Thoracic aorta (tissue), 2 donors: ENCODE results near the gene SLC20A1. TPM values are rescaled to one million over a fixed set of nuclear protein-coding genes. Genes with fewer than 3 reads are reported as not detected.
"Not testable (repeated sequence)": the region's sequence is repeated elsewhere in the genome, so short reads cannot be mapped to it uniquely, and the experiment has no call there.

Experiments
- ATAC-seq: fragments of 150-250 bp; one replicate; pipeline ENCODE4 v1.8.0; 2017; ENCODE audit warnings: low read depth; ENCODE audit not compliant: insufficient number of reproducible peaks, low FRiP score
- DNase-seq: peaks from one replicate; pipeline ENCODE4 v3.0.0-alpha.2; 2020; ENCODE audit warnings: low spot score
- H3K27ac ChIP-seq, 2 donors: fragments of 200-600 bp; sonication (generic); 1 replicate in 1 of 2; 2 replicates in 1 of 2; pipeline ENCODE4 v1.5.1; 2016; ENCODE audit warnings: mild to moderate bottlenecking in 2 of 2, moderate library complexity in 2 of 2
- H3K27me3 ChIP-seq: fragments of 200-600 bp; sonication (generic); replicated peaks from 2 replicates; pipeline ENCODE4 v1.6.0; 2016; ENCODE audit warnings: mild to moderate bottlenecking; ENCODE audit not compliant: insufficient read depth
- H3K36me3 ChIP-seq: fragments of 200-600 bp; sonication (generic); one replicate; pipeline ENCODE4 v1.5.1; 2016
- H3K4me1 ChIP-seq, 2 donors: fragments of 200-600 bp; sonication (generic); 1 replicate in 1 of 2; 2 replicates in 1 of 2; pipeline versions ENCODE4 v1.5.1 to v1.6.0; 2016; ENCODE audit warnings: low read depth in 2 of 2, mild to moderate bottlenecking in 1 of 2; ENCODE audit not compliant: control insufficient read depth in 1 of 2
- H3K4me3 ChIP-seq: fragments of 200-600 bp; sonication (generic); 2 replicates; pipeline ENCODE4 v1.5.1; 2016; ENCODE audit warnings: mild to moderate bottlenecking
- H3K9me3 ChIP-seq: fragments of 200-600 bp; sonication (generic); 2 replicates; pipeline ENCODE4 v1.5.1; 2016
- total RNA-seq, 2 donors: library from RNA; depleted of rRNA; stranded (reverse); fragments of >200 nt; gene quantifications; one replicate each; pipeline versions ENCODE4 v1.1.0 to v1.2.3, GENCODE V29; 2016
- TF ChIP-seq, protein P1 (sequence below): fragments of 200-600 bp; sonication (generic); IDR thresholded peaks from one replicate; pipeline ENCODE4 v1.5.1; 2019; ENCODE audit warnings: antibody characterized with exemption

The SLC20A1 gene
- total RNA-seq, 2 donors from 2014 or later, result 62.3 to 146 TPM

DNA sequence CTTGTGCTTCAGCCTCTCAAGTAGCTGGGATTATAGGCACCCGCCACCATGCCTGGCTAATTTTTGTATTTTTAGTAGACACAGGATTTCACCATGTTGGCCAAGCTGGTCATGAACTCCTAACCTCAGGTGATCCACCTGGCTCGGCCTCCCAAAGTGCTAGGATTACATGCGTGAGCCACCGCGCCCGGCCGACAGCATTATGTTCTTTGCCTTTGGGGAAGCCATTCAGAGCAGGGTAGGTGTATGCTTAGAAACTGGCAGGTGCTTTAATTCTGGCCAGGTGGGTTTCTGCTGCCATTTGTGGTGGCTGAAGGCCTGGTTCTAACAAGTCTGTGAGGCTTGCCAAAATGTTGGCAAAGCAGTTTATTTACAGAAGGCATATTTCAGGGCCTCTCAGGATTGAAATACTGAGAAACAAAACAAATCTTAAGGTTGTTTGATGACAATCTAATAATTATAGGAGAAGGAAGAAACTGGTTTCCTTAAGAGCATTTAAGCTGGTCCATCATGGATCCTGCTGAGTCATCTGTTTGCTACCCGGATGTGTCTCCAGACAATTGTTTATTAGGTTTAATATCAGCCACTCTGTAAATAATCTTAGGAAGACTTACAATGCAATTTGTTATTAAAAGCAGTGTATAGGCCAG lies 16.0 kb downstream of the SLC20A1 start:
- no peaks in the 10 kb centered on the region for H3K4me1 ChIP-seq
- DNase-seq (no peak), ATAC-seq (no peak)
- H3K27ac ChIP-seq, result no peak overlapping the region
- peaks cover 52% of the 10 kb centered on the region for H3K36me3 ChIP-seq
- no peak overlapping the region for H3K4me3 ChIP-seq
- TF ChIP-seq, protein P1, sequence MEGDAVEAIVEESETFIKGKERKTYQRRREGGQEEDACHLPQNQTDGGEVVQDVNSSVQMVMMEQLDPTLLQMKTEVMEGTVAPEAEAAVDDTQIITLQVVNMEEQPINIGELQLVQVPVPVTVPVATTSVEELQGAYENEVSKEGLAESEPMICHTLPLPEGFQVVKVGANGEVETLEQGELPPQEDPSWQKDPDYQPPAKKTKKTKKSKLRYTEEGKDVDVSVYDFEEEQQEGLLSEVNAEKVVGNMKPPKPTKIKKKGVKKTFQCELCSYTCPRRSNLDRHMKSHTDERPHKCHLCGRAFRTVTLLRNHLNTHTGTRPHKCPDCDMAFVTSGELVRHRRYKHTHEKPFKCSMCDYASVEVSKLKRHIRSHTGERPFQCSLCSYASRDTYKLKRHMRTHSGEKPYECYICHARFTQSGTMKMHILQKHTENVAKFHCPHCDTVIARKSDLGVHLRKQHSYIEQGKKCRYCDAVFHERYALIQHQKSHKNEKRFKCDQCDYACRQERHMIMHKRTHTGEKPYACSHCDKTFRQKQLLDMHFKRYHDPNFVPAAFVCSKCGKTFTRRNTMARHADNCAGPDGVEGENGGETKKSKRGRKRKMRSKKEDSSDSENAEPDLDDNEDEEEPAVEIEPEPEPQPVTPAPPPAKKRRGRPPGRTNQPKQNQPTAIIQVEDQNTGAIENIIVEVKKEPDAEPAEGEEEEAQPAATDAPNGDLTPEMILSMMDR, result no peak
- no peaks in the 10 kb centered on the region for H3K27me3 ChIP-seq
- no peaks in the 10 kb centered on the region for H3K9me3 ChIP-seq

DNA sequence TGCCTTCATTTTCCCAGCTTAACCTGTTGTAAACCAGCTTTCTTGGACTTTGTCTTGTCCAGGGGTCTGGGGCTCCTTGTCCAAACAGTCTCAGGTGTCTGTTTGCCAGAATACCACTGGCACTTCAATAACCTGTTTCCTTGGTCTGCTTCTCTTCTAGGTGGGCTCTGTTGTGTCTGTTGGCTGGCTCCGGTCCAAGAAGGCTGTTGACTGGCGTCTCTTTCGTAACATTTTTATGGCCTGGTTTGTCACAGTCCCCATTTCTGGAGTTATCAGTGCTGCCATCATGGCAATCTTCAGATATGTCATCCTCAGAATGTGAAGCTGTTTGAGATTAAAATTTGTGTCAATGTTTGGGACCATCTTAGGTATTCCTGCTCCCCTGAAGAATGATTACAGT lies 17.0 kb downstream of the SLC20A1 start:
- Histone ChIP-seq H3K9me3 (no peaks in the 10 kb centered on the region), H3K4me3 (no peak overlapping the region), H3K27ac (no peak overlapping the region), H3K4me1 (no peaks in the 10 kb centered on the region), H3K36me3 (peaks cover 48% of the 10 kb centered on the region), H3K27me3 (no peaks in the 10 kb centered on the region)
- TF ChIP-seq, protein P1, result no peak
- ATAC-seq (no peak), DNase-seq (no peak)

DNA sequence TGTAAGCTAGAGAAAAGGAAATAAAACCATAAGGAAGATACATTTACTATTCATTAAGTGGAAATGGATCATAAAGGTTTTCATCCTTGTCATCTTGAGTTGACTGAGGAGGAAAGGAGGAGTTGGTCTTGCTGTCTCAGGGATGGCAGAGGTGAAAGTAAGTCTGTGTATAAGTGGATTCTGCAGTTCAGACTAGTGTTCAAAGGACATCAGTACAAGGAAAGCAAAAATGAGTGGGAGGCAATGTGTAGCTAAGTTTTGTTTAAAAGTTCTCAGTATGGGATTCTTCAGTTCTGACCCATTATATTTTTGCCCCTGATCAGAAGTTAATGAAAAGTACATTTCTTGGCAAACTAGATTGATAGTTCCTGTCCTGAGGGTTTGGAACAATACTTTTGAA lies 18.9 kb downstream of the SLC20A1 start:
- Histone ChIP-seq H3K4me3 (no peak overlapping the region), H3K9me3 (no peaks in the 10 kb centered on the region), H3K27me3 (no peaks in the 10 kb centered on the region), H3K27ac (no peak overlapping the region), H3K36me3 (peaks cover 32% of the 10 kb centered on the region), H3K4me1 (no peaks in the 10 kb centered on the region)
- TF ChIP-seq, protein P1, result no peak
- ATAC-seq (no peak), DNase-seq (no peak)

DNA sequence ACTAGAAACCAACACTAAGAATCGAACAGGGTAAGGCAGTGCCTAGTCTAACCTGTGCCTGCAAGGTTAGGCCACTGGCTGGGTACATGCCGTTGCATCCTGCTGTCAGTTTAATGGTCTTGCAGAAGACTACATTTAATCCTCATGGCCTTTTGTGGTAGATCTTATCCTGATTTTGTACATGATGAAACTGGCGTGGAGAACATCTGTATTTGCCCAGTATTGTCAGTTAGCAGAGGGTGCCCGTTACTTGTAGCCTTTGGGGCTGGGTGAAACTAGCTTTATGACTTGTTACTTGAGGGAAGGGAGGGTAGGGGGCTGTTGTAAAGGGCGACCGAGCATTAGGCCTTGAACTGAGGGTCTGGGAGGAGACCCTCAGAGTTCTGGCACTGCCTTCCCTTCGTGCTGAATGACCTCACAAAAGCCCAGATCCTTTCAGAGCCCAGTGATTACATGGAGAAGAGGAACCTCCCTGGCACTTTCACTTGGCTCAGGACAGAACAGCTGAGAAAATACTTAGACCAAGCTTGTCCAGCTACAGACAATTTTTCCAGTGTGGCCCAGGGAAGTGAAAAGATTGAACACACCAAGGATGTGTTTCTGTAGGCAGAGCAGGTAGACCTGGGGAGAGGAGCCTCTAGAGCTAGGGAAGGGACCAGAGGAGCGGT lies 19.5 kb downstream of the SLC20A1 start:
- peaks cover 28% of the 10 kb centered on the region for H3K36me3 ChIP-seq
- ATAC-seq (no peak), DNase-seq (no peak)
- TF ChIP-seq, protein P1, result no peak
- no peaks in the 10 kb centered on the region for H3K27me3 ChIP-seq
- H3K9me3 ChIP-seq, result no peaks in the 10 kb centered on the region
- H3K27ac ChIP-seq, result no peak overlapping the region
- no peak overlapping the region for H3K4me3 ChIP-seq
- H3K4me1 ChIP-seq, result no peaks in the 10 kb centered on the region

DNA sequence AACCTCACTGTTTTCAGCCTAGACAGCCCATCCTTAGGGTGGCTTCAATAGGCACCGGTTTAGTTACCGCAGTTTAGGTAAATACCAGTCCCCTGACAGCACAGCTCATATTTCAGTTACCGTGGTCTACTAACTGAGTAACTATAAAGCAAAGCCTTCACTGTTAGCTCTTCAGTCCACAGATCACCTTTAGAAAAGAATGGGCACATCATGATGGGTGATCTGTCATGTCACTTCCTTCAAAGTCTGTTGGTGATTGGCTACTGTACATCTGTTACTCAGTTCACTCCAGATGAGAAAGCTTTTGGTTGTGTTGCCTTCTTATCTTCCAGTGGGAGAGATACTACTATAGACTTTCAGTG lies 21.0 kb downstream of the SLC20A1 start:
- H3K27me3 ChIP-seq, result no peaks in the 10 kb centered on the region
- DNase-seq (no peak), ATAC-seq (no peak)
- H3K36me3 ChIP-seq, result peaks cover 20% of the 10 kb centered on the region
- H3K4me3 ChIP-seq, result no peak overlapping the region
- TF ChIP-seq, protein P1, result no peak
- no peaks in the 10 kb centered on the region for H3K9me3 ChIP-seq
- H3K27ac ChIP-seq, result no peak overlapping the region
- no peaks in the 10 kb centered on the region for H3K4me1 ChIP-seq

DNA sequence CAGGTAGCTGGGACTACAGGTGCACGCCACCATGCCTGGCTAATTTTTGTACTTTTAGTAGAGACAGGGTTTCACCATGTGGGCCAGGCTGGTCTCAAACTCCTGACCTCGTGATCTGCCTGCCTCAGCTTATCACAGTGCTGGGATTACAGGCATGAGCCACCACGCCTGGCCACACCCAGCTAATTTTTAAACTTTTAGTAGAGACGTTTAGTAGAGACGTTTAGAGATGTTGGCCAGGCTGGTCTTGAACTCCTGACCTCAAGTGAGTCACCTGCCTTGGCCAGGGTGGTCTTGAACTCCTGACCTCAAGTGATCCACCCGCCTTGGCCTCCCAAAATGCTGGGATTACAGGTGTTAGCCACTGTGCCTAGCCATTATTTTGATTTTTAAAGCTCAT lies 21.8 kb downstream of the SLC20A1 start:
- not testable (repeated sequence) for DNase-seq, H3K4me3 ChIP-seq, H3K27me3 ChIP-seq, ATAC-seq, H3K27ac ChIP-seq, H3K9me3 ChIP-seq, H3K4me1 ChIP-seq
- peaks cover 15% of the 10 kb centered on the region for H3K36me3 ChIP-seq
